Measurements from ENCODE around the gene HIC1. TPM values are rescaled to one million over a fixed set of nuclear protein-coding genes. Genes with fewer than 3 reads are reported as not detected.

HIC1 gene
- total and polyA plus RNA-seq, 9 of the 15 experiments (the other 6 are each of a cell fraction or from before 2014, with no cell fraction given): 0.01 to 2.5 (median 0.18) TPM

- TF ChIP-seq SFPQ (IDR thresholded peaks at IDR 0.05; ENCODE audit: low read depth, low read length) (no peak), PPARD (CRISPR knock-in tag; IDR thresholded peaks at IDR 0.05) (no peak), PHF21A (IDR thresholded peaks at IDR 0.05; ENCODE audit: borderline replicate concordance, low read depth) (no peak), SOX6 (IDR thresholded peaks at IDR 0.05) (no peak), SREBF1 (IDR thresholded peaks at IDR 0.05; ENCODE audit: borderline replicate concordance, low read depth, low read length) (no peak), ZNF398 (CRISPR knock-in tag; IDR thresholded peaks at IDR 0.05) (no peak), BRF2 (IDR thresholded peaks at IDR 0.05; ENCODE audit: borderline replicate concordance, insufficient read depth, insufficient read length) (no peak), HOMEZ (CRISPR knock-in tag; IDR thresholded peaks at IDR 0.05) (no peak), SMARCA5 (IDR thresholded peaks at IDR 0.05) (no peak), LEF1 (IDR thresholded peaks at IDR 0.05) (no peak), RBM17 (IDR thresholded peaks at IDR 0.05; ENCODE audit: borderline replicate concordance, low read depth, low read length) (no peak), ATF4 (CRISPR knock-in tag; IDR thresholded peaks at IDR 0.05) (no peak), HES1 (IDR thresholded peaks at IDR 0.05; ENCODE audit: low read depth) (no peak), DEAF1 (CRISPR knock-in tag; IDR thresholded peaks at IDR 0.05) (no peak), RUNX1 (IDR thresholded peaks at IDR 0.05; ENCODE audit: low read depth) (no peak), NCOA6 (IDR thresholded peaks at IDR 0.05) (no peak), BACH1 (tag; IDR thresholded peaks at IDR 0.05) (no peak)
Observed at GRCh38 chr17:2029911-2030778, 24.8 kb upstream of the HIC1 start, which contains the start of gene DPH1 (continued).

All from K562 (cell line).